Activated CD4-positive, alpha-beta T cell treated with anti-CD3 and anti-CD28 coated beads for 48 hours (primary cell): ENCODE data around the gene TBCE.
"Not testable (repeated sequence)": the region's sequence is repeated elsewhere in the genome, so short reads cannot be mapped to it uniquely, and the experiment has no call there.

ENCODE experiments used
- DNase-seq: peaks from one replicate; pipeline ENCODE4 v3.0.0-alpha.2; 2020

The TBCE gene

DNA sequence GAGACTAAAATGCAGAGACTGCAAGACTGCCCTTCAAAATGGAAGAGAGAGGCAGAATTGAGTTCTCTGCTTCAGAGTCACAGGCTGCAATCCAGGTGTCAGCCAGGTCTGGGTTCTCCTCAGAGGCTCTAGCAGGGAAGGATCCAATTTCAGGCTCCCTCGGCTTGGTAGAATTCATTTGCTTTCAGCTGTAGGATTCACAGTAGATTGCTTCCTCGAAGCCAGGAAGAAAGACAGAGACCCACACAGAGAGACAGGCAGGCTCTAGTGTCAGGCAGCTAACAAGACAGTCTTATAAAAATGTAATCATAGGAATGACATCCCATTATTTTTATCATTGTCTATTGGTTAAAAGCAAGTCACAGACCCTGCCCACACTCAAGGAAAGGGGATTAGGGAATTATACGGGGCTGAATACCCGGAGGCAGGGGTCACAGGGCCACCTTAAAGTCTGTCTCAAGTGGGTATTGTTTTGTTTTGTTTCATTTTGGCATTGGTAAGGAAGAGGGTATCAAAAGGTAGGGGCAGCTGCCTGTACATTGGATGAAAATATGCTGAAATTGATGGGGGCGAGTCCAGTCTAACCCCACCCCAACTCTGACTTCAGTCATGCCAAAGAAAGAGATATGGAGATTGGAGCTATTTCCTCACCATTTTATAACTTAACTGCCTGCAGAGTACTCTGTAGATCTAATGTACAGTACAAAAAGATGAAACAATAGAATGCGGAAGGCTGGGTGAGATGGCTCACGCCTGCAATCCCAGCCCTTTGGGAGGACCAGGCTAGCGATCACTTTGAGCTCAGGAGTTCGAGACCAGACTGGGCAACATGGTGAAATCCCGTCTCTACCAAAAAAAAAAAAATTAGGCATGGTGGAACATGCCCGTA, 9.5 kb upstream of the TBCE start:
- DNase-seq: no peak

GRCh38 chr1:235358899-235359298, 8.3 kb upstream of the TBCE start:
- no peak for DNase-seq

- DNase-seq: not testable (repeated sequence)
These were observed 3.0 kb upstream of the TBCE start for GRCh38 chr1:235364189-235364588.

- peak; percentile 58 for DNase-seq
These were observed 941 bp upstream of the TBCE start for GRCh38 chr1:235366286-235366685.

DNA sequence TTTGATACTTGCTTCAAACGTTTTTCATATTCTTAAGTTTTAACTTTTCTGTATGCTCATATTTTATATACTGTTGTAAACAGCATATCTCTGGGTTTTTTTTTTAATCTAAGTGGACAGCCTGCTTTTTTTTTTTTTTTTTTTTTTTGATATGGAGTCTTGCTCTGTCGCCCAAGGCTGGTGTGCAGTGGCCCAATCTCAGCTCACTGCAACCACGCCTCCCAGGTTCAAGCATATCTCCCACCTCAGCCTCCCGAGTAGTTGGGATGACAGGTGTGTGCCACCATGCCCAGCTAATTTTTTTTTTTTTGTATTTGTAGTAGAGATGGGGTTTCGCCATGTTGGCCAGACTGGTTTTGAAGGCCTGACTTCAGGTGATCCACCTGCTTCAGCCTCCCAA, 1.2 kb downstream of the TBCE start:
- no peak for DNase-seq

GRCh38 chr1:235369802-235370201, 2.6 kb downstream of the TBCE start:
- DNase-seq: no peak

- no peak for DNase-seq
These were observed 8.8 kb downstream of the TBCE start for GRCh38 chr1:235375919-235376605.

DNA sequence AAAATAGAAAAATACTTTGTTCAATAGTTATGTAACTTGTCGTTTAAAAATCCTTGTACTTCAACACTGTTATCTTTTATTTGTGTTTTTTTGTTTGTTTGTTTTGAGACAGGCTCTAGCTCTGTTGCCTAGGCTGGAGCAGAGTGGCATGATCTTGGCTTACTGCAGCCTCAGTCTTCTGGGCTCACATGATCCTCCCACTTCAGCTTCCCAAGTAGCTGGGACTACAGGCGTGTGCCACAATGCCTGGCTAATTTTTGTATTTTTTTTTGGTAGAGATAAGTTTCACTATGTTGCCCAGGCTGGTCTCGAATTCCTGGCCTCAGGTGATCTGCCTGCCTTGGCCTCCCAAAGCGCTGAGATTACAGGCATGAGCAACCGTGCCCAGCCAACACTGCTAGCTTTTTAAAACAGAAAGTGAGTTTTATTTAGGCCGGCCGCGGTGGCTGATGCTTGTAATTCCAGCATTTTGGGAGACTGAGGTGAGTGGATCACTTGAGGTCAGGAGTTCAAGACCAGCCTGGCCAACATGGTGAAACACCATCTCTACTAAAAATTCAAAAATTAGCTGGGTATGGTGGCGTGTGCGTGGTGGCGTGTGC, 11.0 kb downstream of the TBCE start:
- DNase-seq: not testable (repeated sequence)

DNA sequence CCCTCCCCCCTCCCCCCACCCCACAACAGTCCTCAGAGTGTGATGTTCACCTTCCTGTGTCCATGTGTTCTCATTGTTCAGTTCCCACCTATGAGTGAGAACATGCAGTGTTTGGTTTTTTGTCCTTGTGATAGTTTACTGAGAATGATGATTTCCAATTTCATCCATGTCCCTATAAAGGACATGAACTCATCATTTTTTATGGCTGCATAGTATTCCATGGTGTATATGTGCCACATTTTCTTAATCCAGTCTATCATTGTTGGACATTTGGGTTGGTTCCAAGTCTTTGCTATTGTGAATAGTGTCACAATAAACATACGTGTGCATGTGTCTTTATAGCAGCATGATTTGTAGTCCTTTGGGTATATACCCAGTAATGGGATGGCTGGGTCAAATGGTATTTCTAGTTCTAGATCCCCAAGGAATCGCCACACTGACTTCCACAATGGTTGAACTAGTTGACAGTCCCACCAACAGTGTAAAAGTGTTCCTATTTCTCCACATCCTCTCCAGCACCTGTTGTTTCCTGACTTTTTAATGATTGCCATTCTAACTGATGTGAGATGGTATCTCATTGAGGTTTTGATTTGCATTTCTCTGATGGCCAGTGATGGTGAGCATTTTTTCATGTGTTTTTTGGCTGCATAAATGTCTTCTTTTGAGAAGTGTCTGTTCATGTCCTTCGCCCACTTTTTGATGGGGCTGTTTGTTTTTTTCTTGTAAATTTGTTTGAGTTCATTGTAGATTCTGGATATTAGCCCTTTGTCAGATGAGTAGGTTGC, 14.9 kb downstream of the TBCE start:
- DNase-seq: not testable (repeated sequence)

GRCh38 chr1:235385633-235386032, 18.4 kb downstream of the TBCE start:
- not testable (repeated sequence) for DNase-seq

DNA sequence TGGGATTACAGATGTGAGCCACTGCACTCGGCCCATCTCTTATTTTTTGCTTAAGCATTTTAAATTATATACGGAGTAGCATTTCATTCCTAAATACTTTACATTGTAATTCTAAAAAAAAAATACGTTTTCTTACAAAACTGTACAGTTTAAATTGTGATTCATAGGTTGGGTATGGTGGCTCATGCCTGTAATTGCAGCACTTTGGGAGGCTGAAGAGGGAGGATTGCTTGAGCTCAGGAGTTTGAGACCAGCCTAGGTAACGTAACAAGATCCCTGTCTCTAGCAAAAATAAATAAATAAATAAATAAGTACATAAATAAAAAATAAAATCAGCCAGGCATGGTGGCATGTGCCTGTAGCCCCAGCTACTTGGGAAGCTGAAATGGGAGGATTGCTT, 24.6 kb downstream of the TBCE start:
- DNase-seq: no peak

DNA sequence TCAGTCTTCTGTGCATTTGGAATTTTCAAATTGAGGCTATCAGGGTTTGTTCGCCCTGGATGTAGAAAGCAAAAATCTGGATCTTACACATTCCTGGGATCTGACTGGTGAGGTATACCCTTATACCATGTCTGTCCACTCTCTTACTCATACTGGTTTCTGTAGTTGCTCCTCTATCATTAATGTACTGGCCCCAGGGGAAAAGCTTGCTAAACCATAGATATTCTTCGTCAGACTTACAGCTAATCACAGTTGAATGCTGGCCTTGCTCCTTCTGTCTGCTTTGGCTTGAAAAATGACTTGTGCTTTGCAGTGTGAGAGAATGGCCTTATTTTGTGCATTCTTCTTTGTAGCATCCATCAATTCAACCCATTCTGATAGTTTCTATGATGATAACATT, 30.5 kb downstream of the TBCE start:
- no peak for DNase-seq

DNA sequence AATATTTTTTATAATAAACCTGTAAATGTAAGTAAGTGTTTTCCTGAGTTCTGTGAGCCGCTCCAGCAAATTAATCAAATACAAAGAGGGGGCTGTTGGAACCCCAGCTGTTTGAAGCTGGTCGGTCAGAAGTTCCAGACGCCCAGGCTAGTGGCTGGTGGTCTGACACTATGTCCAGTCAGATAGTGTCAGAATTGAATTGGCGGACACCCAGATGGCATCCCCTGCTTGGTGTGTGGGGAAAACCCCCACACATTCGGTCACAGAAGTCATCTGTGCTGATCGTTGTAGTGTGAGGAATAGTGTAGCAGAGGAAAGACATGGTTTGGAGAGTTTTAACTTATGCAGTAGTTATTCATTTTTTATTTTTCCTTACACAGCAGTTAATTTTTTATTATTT, 32.4 kb downstream of the TBCE start:
- DNase-seq: no peak

DNA sequence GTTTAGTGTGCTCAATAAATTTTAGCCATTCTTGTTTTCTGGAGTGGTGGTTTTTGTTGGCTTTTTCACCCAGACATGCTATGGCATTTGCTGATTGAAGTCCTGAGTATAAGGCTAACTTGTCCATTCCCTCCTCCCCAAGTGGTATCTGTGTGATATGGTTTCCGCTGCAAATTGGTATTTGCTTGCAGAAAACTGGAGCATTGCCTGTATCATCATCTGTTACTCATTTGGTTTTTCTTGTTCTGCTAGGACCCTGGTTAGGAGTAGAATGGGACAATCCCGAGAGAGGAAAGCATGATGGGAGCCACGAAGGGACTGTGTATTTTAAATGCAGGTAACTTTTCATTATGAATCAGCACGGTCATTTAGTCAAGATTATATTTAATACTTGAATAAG, 34.0 kb downstream of the TBCE start:
- no peak for DNase-seq

DNA sequence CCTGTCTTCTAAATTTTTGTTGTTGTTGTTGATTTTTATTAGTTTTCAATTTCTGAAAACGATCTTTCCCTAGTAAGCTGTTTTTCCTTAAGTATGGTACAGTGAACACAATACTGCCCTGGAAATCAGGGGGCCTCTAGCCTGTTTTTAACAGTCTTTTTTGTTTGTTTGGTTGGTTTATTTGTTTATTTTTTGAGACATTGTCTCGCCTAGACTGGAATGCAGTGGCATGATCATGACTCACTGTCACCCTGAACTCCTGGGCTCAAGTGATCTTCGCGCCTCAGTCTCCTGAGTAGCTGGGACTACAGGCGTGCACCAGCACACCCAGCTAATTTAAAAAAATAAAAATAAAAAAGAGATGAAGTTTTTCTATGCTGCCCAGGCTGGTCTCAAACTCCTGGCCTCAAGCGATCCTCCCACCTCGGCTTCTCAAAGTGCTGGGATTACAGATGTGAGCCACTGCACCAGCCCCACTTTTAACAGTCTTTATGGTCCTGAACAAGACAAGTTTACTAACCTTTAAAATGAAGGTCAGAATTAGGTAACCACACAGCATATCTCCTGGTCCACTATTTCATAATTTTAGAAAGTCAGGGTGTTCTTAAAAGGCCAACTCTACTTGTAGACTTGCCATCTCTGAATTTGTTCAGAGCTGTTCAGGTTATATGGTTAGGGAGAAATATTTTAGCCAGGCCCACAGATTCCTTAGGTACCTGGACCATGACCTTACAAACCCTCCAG, 35.4 kb downstream of the TBCE start:
- no peak for DNase-seq

DNA sequence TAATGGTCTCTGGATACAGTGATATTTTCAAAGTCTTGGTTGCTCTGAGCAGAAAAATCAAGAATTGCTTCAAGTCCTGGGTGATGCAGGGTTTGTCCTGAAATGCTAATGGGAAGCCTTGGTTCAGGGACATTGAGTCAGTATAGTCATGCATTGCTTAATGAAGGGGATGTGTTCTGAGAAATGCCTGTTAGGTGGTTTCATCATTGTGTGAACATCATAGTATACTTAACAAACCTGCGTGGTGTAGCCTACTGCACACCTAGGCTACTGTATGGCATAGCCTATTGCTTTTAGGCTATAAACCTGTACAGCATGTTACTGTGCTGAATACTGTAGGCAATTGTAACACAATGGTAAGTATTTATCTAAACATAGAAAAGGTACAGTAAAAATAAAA, 36.4 kb downstream of the TBCE start:
- DNase-seq: no peak

DNA sequence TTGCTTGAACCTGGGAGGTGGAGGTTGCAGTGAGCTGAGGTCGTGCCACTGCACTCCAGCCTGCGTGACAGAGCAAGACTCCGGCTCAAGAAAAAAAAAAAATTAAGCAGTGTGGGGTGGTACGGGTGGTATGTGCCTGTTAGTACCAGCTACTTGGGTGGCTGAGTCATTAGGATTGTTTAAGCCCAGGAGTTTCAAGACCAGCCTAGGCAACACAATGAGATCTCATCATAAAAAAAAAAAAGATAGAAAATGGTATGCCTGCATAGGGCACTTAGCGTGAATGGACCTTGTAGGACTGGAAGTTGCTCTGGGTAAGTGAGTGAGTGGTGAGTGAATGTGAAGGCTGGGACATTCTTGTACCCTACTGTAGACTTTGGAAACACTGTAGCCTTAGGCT, 37.0 kb downstream of the TBCE start:
- no peak for DNase-seq

DNA sequence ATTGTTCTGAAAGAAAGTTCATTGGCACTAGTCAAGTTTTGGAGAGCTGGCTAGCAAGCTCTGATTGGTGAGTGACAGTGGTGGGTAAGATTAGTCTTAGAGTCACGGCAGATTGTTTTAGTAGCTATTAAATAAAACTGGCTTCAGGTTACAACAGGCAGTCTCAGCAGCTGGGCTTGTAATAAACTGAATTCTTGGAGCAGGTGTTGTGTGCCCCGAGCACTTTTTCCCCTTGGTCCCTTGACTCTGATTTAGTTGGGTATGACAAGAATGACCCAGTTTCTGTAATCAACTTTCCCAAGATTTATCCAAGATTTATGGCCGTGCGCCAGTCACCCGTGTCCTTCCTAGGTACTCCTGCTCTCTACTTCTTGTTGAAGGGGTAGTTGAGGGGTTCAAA, 40.2 kb downstream of the TBCE start:
- DNase-seq: no peak

- no peak for DNase-seq
These were observed 41.3 kb downstream of the TBCE start for GRCh38 chr1:235408503-235408960.

DNA sequence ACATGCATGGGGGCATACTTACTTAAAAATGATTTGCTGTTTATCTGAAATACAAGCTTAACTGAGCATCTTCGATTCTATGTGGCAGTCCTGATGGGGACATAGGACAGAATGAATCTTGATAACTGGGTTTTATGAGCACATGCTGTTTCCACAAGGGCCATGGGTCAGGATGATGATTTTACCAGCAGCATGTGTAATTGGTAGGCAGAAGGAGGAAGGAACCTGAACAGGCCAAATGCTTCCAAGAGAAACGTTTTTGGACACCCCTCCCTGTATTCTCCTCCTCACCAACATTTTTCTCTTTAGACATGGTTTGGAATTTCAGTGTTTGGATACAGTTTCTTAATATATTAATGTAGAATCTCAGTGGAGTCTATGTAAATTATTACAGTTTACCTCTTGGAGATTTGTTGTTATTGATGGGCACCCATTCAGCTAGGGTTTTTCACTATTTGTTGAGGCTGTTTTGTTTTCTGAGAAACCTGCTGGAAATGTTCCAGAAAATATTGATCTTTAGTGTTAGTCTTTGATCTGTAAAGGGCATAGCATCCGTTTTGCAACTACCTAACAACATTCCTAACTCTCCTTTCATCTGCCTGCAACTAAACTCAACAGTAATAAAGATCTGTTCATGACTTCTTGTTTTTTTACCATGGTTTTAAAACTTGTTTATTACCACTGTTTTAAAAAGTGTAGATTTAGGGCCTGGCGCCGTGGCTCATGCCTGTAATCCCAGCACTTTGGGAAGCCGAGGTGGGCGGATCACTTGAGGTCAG, 42.0 kb downstream of the TBCE start:
- no peak for DNase-seq

DNA sequence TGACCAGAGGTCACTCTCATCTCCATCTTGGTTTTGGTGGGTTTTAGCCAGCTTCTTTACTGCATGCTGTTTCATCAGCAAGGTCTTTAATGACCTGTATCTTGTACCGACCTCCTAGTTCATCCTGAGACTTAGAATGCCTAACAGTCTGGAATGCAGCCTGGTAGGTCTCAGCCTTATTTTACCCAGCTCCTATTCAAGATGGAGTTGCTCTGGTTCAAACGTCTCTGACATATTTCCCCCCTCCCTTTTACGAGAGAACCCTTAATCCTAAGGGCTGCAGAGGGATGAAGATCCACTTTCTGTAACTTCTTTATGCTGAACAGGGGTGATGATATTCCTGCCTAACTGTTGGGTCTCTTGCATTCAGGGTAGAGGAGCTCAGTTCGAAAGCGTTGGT, 43.2 kb downstream of the TBCE start:
- DNase-seq: no peak
